Activated CD8-positive, alpha-beta memory T cell treated with anti-CD3 and anti-CD28 coated beads for 24 hours (primary cell): Measurements from ENCODE around the gene NKAIN4.
A peak's percentile ranks its signal among the peaks of the same experiment; 100 is the strongest.

Source experiments
- DNase-seq: peaks from one replicate; pipeline ENCODE4 v3.0.0-alpha.2; 2020

Gene NKAIN4

GRCh38 chr20:63216041-63216848 is 38.0 kb downstream of the NKAIN4 start, which contains the start of gene YTHDF1:
Gene YTHDF1 (minus strand): TSS chr20:63216131. CDS start chr20:63215892, 239 bp downstream.
- DNase-seq: peak; percentile 97

- DNase-seq: no peak
Observed at GRCh38 chr20:63215101-63216040, 38.9 kb downstream of the NKAIN4 start.

GRCh38 chr20:63214514-63214913 is 39.7 kb downstream of the NKAIN4 start:
- DNase-seq: no peak

- DNase-seq: no peak
Observed at GRCh38 chr20:63212792-63213191, 41.5 kb downstream of the NKAIN4 start.

- no peak for DNase-seq
Observed at GRCh38 chr20:63212393-63212730, 41.9 kb downstream of the NKAIN4 start.

GRCh38 chr20:63210011-63210605 is 44.2 kb downstream of the NKAIN4 start:
- no peak for DNase-seq

GRCh38 chr20:63208346-63208909 is 45.8 kb downstream of the NKAIN4 start:
- DNase-seq: no peak

GRCh38 chr20:63206878-63207277 is 47.4 kb downstream of the NKAIN4 start:
- DNase-seq: no peak

GRCh38 chr20:63205896-63206295 is 48.4 kb downstream of the NKAIN4 start:
- DNase-seq: no peak

GRCh38 chr20:63204362-63204761 is 49.9 kb downstream of the NKAIN4 start:
- no peak for DNase-seq

GRCh38 chr20:63202811-63203526 is 51.3 kb downstream of the NKAIN4 start:
- no peak for DNase-seq

- DNase-seq: no peak
Observed at GRCh38 chr20:63202021-63202420, 52.2 kb downstream of the NKAIN4 start.

GRCh38 chr20:63198606-63199005 is 55.7 kb downstream of the NKAIN4 start:
- DNase-seq: no peak

GRCh38 chr20:63196768-63197470 is 57.3 kb downstream of the NKAIN4 start:
- DNase-seq: no peak

- no peak for DNase-seq
Observed at GRCh38 chr20:63194797-63195173, 59.5 kb downstream of the NKAIN4 start.

- no peak for DNase-seq
Observed at GRCh38 chr20:63194007-63194796, 60.1 kb downstream of the NKAIN4 start.

GRCh38 chr20:63192721-63193120 is 61.5 kb downstream of the NKAIN4 start:
- DNase-seq: no peak

GRCh38 chr20:63191400-63191799 is 62.9 kb downstream of the NKAIN4 start:
- DNase-seq: no peak

GRCh38 chr20:63190828-63191227 is 63.4 kb downstream of the NKAIN4 start:
- DNase-seq: no peak
